Type B pancreatic cell (in vitro differentiated cells): ENCODE measurements around the gene RALGPS1. TPM values are rescaled to one million over a fixed set of nuclear protein-coding genes. Genes with fewer than 3 reads are reported as not detected.

ENCODE experiments used
- DNase-seq: peaks from one replicate; pipeline ENCODE4 v3.0.0; 2021; ENCODE audit warnings: mixed read lengths; ENCODE audit not compliant: unreplicated experiment; ENCODE audit errors: extremely low spot score
- H3K27ac Mint-ChIP-seq: 2 replicates; pipeline ENCODE4 v1.8.0; 2021; ENCODE audit warnings: mild to moderate bottlenecking, mixed read lengths
- H3K27me3 Mint-ChIP-seq: 2 replicates; pipeline ENCODE4 v1.8.0; 2021; ENCODE audit warnings: mixed read lengths
- H3K36me3 Mint-ChIP-seq: 2 replicates; pipeline ENCODE4 v1.8.0; 2021; ENCODE audit warnings: mixed read lengths
- H3K4me1 Mint-ChIP-seq: one replicate; pipeline ENCODE4 v1.8.0; 2021; ENCODE audit warnings: mixed read lengths; ENCODE audit not compliant: unreplicated experiment
- H3K4me3 Mint-ChIP-seq: 2 replicates; pipeline ENCODE4 v1.8.0; 2021; ENCODE audit warnings: mild to moderate bottlenecking, mixed read lengths
- H3K9me3 Mint-ChIP-seq: 2 replicates; pipeline ENCODE4 v1.8.0; 2021; ENCODE audit warnings: mixed read lengths
- total RNA-seq: library from RNA; stranded (reverse); gene quantifications from 2 replicates; pipeline ENCODE4 v1.2.1, GENCODE V29; 2021; ENCODE audit warnings: low replicate concordance
- TF ChIP-seq, protein P1 (sequence below): fragments of 200-600 bp; sonication (generic); conservative IDR thresholded peaks from 2 replicates; pipeline ENCODE4 v1.5.0; 2021; ENCODE audit warnings: antibody characterized with exemption, mild to moderate bottlenecking

The RALGPS1 gene
- total RNA-seq, 1 donor from 2014 or later, result 16.7 TPM

DNA sequence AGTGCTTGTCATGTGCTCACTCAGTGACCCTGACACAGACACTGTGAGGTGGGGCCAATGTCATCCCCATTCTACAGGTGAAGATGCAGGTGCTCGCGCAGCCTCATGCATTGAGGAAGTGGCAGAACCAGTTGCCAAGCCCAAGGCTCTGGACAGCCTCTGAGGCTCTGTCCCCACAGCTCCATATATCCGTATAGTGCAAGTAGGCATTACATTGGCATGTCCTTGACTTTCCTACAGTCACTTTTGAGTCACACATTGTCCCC is 266.7 kb downstream of the RALGPS1 start:
- DNase-seq, result peak; percentile 44
- H3K9me3 Mint-ChIP-seq, result no peaks in the 10 kb centered on the region
- TF ChIP-seq, protein P1, sequence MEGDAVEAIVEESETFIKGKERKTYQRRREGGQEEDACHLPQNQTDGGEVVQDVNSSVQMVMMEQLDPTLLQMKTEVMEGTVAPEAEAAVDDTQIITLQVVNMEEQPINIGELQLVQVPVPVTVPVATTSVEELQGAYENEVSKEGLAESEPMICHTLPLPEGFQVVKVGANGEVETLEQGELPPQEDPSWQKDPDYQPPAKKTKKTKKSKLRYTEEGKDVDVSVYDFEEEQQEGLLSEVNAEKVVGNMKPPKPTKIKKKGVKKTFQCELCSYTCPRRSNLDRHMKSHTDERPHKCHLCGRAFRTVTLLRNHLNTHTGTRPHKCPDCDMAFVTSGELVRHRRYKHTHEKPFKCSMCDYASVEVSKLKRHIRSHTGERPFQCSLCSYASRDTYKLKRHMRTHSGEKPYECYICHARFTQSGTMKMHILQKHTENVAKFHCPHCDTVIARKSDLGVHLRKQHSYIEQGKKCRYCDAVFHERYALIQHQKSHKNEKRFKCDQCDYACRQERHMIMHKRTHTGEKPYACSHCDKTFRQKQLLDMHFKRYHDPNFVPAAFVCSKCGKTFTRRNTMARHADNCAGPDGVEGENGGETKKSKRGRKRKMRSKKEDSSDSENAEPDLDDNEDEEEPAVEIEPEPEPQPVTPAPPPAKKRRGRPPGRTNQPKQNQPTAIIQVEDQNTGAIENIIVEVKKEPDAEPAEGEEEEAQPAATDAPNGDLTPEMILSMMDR, result no peak
- no peaks in the 10 kb centered on the region for H3K36me3 Mint-ChIP-seq
- no peaks in the 10 kb centered on the region for H3K27me3 Mint-ChIP-seq
- peaks cover 23% of the 10 kb centered on the region for H3K4me1 Mint-ChIP-seq
- H3K27ac Mint-ChIP-seq, result no peak overlapping the region
- no peak overlapping the region for H3K4me3 Mint-ChIP-seq

DNA sequence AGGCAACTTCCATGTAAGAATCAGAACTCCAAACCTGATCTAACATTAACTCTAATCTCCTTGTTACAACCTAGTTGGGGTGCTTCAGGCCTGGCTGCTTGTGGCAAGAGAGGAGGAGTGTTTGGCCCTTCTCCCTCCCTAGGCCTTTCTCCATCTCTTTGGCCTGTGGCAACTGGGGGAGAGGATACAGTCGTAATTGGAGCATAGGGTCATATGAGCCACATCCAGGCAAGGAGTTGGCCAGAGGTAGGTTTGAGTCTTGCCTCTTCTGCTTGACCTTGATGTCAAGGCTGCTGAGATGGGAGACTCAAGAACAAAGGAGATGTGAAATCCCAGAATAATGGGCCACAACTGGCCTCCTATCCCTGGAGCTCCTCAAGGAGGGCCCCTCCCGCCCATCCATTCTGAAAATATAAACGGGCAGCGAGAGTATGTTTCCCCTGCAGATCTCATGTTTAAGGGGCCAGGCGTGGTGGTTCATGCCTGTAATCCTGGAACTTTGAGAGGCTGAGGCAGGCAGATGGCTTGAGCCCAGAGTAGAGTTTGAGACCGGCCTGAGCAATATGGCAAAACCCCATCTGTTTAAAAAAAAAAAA is 267.1 kb downstream of the RALGPS1 start:
- Mint-ChIP-seq H3K27ac (no peak overlapping the region), H3K4me1 (peaks cover 28% of the 10 kb centered on the region), H3K36me3 (no peaks in the 10 kb centered on the region), H3K9me3 (no peaks in the 10 kb centered on the region), H3K4me3 (no peak overlapping the region), H3K27me3 (no peaks in the 10 kb centered on the region)
- TF ChIP-seq, protein P1, result no peak
- no peak for DNase-seq

DNA sequence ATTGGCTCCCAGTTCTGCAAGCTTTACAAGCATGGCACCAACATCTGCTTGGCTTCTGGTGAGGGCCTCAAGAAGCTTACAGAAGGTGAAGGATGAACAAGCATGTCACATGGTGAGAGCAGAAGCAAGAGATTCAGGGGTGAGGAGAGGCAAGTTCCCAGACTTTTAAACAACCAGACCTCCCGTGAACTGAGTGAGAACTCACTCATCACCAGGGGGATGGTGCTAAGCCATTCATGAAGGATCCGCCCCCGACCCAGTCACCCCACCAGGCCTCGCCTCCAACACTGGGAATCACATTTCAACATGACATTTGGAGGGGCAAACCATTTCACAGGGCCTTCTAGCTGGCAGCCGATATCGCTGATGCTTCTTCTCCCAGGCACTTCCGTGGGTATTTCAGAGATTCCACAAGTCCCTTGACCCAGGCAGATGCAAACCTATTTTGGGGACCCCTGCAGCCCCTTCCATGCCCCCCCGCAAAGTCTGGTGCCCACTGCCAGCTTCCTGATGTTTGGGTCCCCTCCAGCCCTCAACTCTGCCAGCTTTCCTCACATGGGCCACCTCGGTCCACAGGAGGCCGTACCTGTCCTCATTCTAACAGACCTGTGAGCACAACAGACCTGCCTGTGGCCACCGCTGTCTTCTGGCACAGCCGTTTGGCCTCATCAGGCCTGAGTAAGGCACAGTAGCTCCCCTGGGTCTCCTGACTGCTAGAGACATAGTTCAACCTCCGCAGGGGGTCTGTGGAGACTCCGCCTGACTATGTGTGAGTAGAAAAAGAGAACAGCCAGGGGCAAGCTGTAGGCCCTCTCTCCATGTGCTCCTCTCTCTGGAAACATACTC is 268.5 kb downstream of the RALGPS1 start:
- Mint-ChIP-seq H3K27me3 (no peaks in the 10 kb centered on the region), H3K36me3 (no peaks in the 10 kb centered on the region), H3K4me1 (peaks cover 33% of the 10 kb centered on the region), H3K9me3 (no peaks in the 10 kb centered on the region), H3K27ac (no peak overlapping the region), H3K4me3 (no peak overlapping the region)
- TF ChIP-seq, protein P1, result no peak
- no peak for DNase-seq

DNA sequence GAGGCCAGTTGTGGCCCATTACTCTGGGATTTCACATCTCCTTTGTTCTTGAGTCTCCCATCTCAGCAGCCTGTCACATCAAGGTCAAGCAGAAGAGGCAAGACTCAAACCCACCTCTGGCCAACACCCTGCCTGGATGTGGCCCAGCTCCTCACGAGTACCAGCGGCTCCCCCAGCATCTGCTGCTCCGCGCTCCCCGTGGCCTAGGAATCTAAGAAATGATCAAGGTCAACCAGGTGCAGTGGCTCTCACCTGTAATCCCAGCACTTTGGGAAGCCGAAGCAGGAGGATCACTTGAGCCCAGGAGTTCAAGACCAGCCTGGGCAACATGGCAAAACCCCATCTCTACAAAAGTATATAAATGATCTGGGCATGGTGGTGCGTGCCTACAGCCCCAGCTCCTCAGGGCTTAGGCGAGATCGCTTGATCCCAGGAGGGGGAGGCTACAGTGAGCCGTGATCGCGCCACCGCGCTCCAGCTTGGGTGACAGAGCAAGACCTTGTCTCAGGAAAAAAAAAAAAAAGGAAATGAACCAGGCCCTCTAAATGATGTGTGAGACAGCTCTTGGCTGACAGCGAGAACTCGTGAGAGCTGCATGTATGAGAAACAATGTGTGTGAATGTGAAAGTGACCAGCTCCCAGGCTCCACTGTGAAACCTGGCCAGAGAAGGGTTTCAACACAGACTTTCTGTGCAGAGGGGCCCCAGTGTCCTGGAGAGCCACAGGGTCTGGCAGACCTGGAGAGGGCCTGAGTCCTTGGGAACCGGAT is 269.4 kb downstream of the RALGPS1 start:
- Mint-ChIP-seq H3K27me3 (no peaks in the 10 kb centered on the region), H3K4me3 (no peak overlapping the region), H3K36me3 (no peaks in the 10 kb centered on the region), H3K4me1 (peaks cover 27% of the 10 kb centered on the region), H3K27ac (no peak overlapping the region), H3K9me3 (no peaks in the 10 kb centered on the region)
- DNase-seq, result no peak
- TF ChIP-seq, protein P1, result no peak

DNA sequence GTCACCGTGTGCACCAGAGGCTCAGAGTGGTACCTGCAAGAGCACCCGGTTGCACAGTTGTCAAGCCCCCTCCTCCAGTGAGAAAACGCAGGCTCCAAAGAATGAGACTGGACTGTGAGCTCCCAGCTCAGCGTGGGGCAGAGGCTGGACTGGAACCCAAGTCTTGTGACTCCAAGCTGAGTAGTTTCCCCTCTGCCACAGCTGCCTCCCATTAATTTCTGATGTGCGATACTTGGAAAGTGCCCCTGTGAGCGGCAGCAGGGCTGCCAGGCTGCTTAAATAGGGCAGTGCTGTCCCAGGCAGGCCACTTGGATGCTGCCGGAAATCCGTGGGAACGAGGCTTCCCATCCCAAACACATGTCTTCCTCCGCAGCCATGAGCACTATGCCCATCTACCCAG is 270.1 kb downstream of the RALGPS1 start:
- H3K27ac Mint-ChIP-seq, result no peak overlapping the region
- H3K27me3 Mint-ChIP-seq, result no peaks in the 10 kb centered on the region
- no peak overlapping the region for H3K4me3 Mint-ChIP-seq
- no peaks in the 10 kb centered on the region for H3K36me3 Mint-ChIP-seq
- H3K4me1 Mint-ChIP-seq, result peaks cover 27% of the 10 kb centered on the region
- DNase-seq, result no peak
- TF ChIP-seq, protein P1, result no peak
- H3K9me3 Mint-ChIP-seq, result no peaks in the 10 kb centered on the region
